Naive B cell (primary cell): ENCODE data around the gene TIPRL. TPM values are rescaled to one million over a fixed set of nuclear protein-coding genes. Genes with fewer than 3 reads are reported as not detected.
A peak's percentile ranks its signal among the peaks of the same experiment; 100 is the strongest.
"Not testable (repeated sequence)": the region's sequence is repeated elsewhere in the genome, so short reads cannot be mapped to it uniquely, and the experiment has no call there.

Source experiments
- ATAC-seq, 2 donors: fragments of 150-1000 bp; cut with Tn5 transposase; 2 replicates each; pipeline ENCODE4 v1.10.0; 2021; ENCODE audit warnings: low read depth in 2 of 2, mild to moderate bottlenecking in 2 of 2, moderate library complexity in 2 of 2
- DNase-seq: peaks from one replicate; pipeline ENCODE4 v3.0.0; 2022
- H3K27ac Mint-ChIP-seq, 6 donors: one replicate each; pipeline ENCODE4 v1.8.0; 2020 to 2022; ENCODE audit warnings: mild to moderate bottlenecking in 6 of 6, mixed read lengths in 6 of 6, moderate library complexity in 5 of 6, inconsistent platforms in 2 of 6
- H3K27me3 Mint-ChIP-seq, 3 donors: one replicate each; pipeline ENCODE4 v1.8.0; 2021 to 2022; ENCODE audit warnings: mixed read lengths in 3 of 3, mild to moderate bottlenecking in 1 of 3
- H3K36me3 Mint-ChIP-seq, 2 donors: one replicate each; pipeline ENCODE4 v1.8.0; 2020 to 2022; ENCODE audit warnings: mixed read lengths in 2 of 2, inconsistent platforms in 1 of 2, mild to moderate bottlenecking in 1 of 2
- H3K4me1 Mint-ChIP-seq, 3 donors: one replicate each; pipeline ENCODE4 v1.8.0; 2020 to 2022; ENCODE audit warnings: mixed read lengths in 3 of 3, inconsistent platforms in 1 of 3, mild to moderate bottlenecking in 1 of 3, moderate library complexity in 1 of 3
- H3K4me3 Mint-ChIP-seq, 8 donors: one replicate each; pipeline ENCODE4 v1.8.0; 2020 to 2022; ENCODE audit warnings: mild to moderate bottlenecking in 8 of 8, mixed read lengths in 8 of 8, moderate library complexity in 8 of 8, inconsistent platforms in 2 of 8
- H3K9me3 Mint-ChIP-seq, 7 donors: one replicate each; pipeline ENCODE4 v1.8.0; 2020 to 2022; ENCODE audit warnings: mixed read lengths in 7 of 7, mild to moderate bottlenecking in 5 of 7, inconsistent platforms in 2 of 7, moderate library complexity in 1 of 7
- polyA plus RNA-seq, 6 donors: library from polyadenylated mRNA; unstranded; fragments of 300-500 nt; fragmentation: Illumina TruSeq; gene quantifications; one replicate each; pipeline ENCODE4 v1.2.3, GENCODE V29; 2021; ENCODE audit warnings: low read depth in 6 of 6

TIPRL gene
- polyA plus RNA-seq, 6 donors from 2014 or later: 28.0 to 38.2 (median 33.9) TPM

DNA sequence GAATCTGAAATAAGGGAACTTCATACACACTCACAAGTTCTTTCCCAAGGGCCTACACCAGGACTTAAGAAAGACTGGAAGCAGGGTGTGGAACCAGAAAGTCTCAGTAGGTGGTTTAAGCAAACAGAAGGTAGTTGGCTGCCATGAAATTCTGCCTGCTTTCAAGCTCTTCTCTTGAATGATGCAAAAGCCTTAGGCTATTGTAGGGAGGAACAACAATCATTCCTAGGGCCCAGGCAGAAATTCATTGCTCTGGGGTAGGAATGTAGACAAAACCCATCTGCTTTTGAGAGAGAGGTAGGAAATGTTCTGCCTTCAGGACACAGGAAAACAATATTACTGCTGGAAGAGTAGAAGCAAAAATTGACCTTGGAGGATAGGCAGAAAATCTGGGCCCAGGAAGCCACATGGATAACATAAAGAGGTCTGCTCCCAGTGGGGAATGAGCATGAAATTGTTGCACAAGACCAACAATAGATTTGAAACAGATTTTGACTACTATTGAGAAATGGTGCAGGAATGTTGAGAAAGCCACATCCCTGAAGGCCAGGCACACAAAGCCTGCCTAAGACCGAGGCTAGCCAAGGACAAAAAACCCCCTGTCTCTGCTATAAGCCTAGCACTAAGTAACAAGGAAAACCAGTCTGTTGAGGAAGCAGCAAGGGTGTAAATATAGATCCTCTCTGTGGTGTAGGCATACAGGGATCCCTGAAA lies 24.3 kb downstream of the TIPRL start:
- Mint-ChIP-seq H3K9me3 (peaks cover 0 to 2% (median 0%) of the 10 kb centered on the region in 7 donors), H3K27ac (no peak overlapping the region), H3K4me3 (no peak overlapping the region), H3K27me3 (no peaks in the 10 kb centered on the region), H3K4me1 (no peaks in the 10 kb centered on the region), H3K36me3 (peaks cover 25 to 32% of the 10 kb centered on the region in 2 donors)
- DNase-seq (no peak), ATAC-seq (no peak)

GRCh38 chr1:168206111-168206510 lies 27.3 kb downstream of the TIPRL start:
- H3K36me3 Mint-ChIP-seq: peaks cover 17 to 18% of the 10 kb centered on the region in 2 donors
- no peak for DNase-seq

DNA sequence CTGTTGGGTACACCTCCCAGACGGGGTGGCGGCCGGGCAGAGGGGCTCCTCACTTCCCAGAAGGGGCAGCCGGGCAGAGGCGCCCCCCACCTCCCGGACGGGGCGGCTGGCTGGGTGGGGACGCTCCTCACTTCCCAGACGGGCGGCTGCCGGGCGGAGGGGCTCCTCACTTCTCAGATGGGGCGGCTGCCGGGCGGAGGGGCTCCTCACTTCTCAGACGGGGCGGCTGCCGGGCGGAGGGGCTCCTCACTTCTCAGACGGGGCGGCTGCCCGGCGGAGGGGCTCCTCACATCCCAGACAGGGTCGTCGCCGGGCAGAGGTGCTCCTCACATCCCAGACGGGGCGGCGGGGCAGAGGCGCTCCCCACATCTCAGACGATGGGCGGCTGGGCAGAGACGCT lies 28.9 kb downstream of the TIPRL start:
- DNase-seq, ATAC-seq, H3K27ac Mint-ChIP-seq, H3K4me1 Mint-ChIP-seq, H3K4me3 Mint-ChIP-seq, H3K27me3 Mint-ChIP-seq: not testable (repeated sequence)
- peaks cover 7 to 27% (median 14%) of the 10 kb centered on the region in 7 donors for H3K9me3 Mint-ChIP-seq
- peaks cover 9 to 15% of the 10 kb centered on the region in 2 donors for H3K36me3 Mint-ChIP-seq

More at GRCh38 chr1:168206111-168206510, 27.3 kb downstream of the TIPRL start:
- Mint-ChIP-seq H3K4me3 (no peak overlapping the region), H3K9me3 (peaks cover under 1 to 13% (median 6%) of the 10 kb centered on the region in 7 donors), H3K27me3 (no peaks in the 10 kb centered on the region), H3K27ac (no peak overlapping the region), H3K4me1 (no peaks in the 10 kb centered on the region)
- ATAC-seq: no peak

DNA sequence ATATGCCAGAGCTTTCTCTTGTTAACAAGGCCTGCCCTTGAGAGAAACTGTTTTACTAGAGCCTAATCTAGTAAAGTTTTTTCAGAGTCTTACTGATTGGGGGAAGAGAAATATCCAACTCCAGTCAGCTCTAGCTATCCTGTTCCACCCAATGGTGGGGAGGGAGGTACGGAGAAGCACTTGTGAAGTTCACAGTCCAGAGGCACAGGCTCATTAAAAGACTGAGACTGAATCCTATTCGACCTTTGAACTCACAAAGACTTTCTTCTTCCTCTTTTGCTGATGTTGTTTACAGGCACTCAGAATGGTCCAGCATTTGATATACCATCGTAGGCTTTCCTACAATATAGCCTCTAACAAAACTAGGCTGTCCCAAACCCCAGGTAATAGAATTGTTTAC lies 31.6 kb downstream of the TIPRL start:
- DNase-seq (no peak), ATAC-seq (no peak)
- H3K4me1 Mint-ChIP-seq: no peaks in the 10 kb centered on the region
- H3K27me3 Mint-ChIP-seq: peaks cover 4 to 8% (median 5%) of the 10 kb centered on the region in 3 donors
- peaks cover 12 to 41% (median 24%) of the 10 kb centered on the region in 7 donors for H3K9me3 Mint-ChIP-seq
- H3K36me3 Mint-ChIP-seq: peaks cover 4 to 17% of the 10 kb centered on the region in 2 donors
- no peak overlapping the region for H3K4me3 Mint-ChIP-seq
- no peak overlapping the region for H3K27ac Mint-ChIP-seq

GRCh38 chr1:168213349-168213748 lies 34.6 kb downstream of the TIPRL start:
- peaks cover 4 to 17% of the 10 kb centered on the region in 2 donors for H3K36me3 Mint-ChIP-seq
- H3K27ac Mint-ChIP-seq: no peak overlapping the region

DNA sequence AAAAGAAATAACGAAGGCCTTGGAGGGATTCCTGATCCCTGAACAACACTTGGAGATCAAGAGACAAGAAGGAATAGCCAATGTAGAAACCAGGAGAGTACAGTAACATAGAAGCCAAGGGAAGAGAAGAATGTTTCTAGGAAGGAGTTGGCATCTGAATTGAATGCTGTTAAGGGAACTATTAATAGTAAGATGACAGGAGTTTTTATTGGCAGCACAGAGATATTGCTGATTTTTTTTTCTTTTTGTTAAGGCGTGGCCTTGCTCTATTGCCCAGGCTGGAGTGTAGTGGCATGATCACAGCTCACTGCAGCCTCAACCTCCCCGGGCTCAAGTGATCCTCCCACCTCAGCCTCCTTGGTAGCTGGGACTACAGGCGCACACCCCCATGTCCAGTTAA lies 37.4 kb downstream of the TIPRL start:
- Mint-ChIP-seq H3K36me3 (peaks cover 4 to 14% of the 10 kb centered on the region in 2 donors), H3K4me3 (no peak overlapping the region), H3K27me3 (peaks cover 4 to 16% (median 5%) of the 10 kb centered on the region in 3 donors), H3K4me1 (no peaks in the 10 kb centered on the region), H3K9me3 (peaks cover 12 to 32% (median 18%) of the 10 kb centered on the region in 7 donors), H3K27ac (no peak overlapping the region)
- DNase-seq (no peak), ATAC-seq (no peak)

More at GRCh38 chr1:168213349-168213748, 34.6 kb downstream of the TIPRL start:
- ATAC-seq: no peak
- H3K27me3 Mint-ChIP-seq: peaks cover 4 to 16% (median 5%) of the 10 kb centered on the region in 3 donors
- no peak overlapping the region for H3K4me3 Mint-ChIP-seq
- H3K4me1 Mint-ChIP-seq: no peaks in the 10 kb centered on the region
- no peak for DNase-seq
- H3K9me3 Mint-ChIP-seq: peaks cover 12 to 41% (median 24%) of the 10 kb centered on the region in 7 donors

- ATAC-seq: no peak
Measured at GRCh38 chr1:168217664-168218063, 38.9 kb downstream of the TIPRL start.

GRCh38 chr1:168218658-168219057 lies 39.9 kb downstream of the TIPRL start:
- ATAC-seq (no peak), DNase-seq (no peak)
- H3K27me3 Mint-ChIP-seq: peaks cover 0 to 16% (median 4%) of the 10 kb centered on the region in 3 donors
- peaks cover 0 to 10% (median 1%) of the 10 kb centered on the region in 7 donors for H3K9me3 Mint-ChIP-seq
- no peak overlapping the region for H3K27ac Mint-ChIP-seq
- peak overlapping the region in 1 of 8 donors; percentile 14 for H3K4me3 Mint-ChIP-seq
- no peaks in the 10 kb centered on the region for H3K4me1 Mint-ChIP-seq
- no peaks in the 10 kb centered on the region for H3K36me3 Mint-ChIP-seq

More at GRCh38 chr1:168217664-168218063, 38.9 kb downstream of the TIPRL start:
- peaks cover 0 to 8% of the 10 kb centered on the region in 2 donors for H3K36me3 Mint-ChIP-seq
- H3K9me3 Mint-ChIP-seq: peaks cover 6 to 20% (median 8%) of the 10 kb centered on the region in 7 donors
- no peak overlapping the region for H3K27ac Mint-ChIP-seq
- H3K4me3 Mint-ChIP-seq: no peak overlapping the region
- no peaks in the 10 kb centered on the region for H3K4me1 Mint-ChIP-seq
- DNase-seq: no peak
- peaks cover 0 to 16% (median 4%) of the 10 kb centered on the region in 3 donors for H3K27me3 Mint-ChIP-seq

GRCh38 chr1:168220470-168220871 lies 41.7 kb downstream of the TIPRL start:
- H3K4me3 Mint-ChIP-seq: peak overlapping the region in 1 of 8 donors; percentile 21
- H3K36me3 Mint-ChIP-seq: no peaks in the 10 kb centered on the region
- DNase-seq (no peak), ATAC-seq (no peak)
- H3K4me1 Mint-ChIP-seq: peaks cover 7 to 11% (median 10%) of the 10 kb centered on the region in 3 donors
- H3K27me3 Mint-ChIP-seq: peaks cover 0 to 8% (median 0%) of the 10 kb centered on the region in 3 donors
- H3K9me3 Mint-ChIP-seq: peaks cover 0 to 5% (median 0%) of the 10 kb centered on the region in 7 donors
- no peak overlapping the region for H3K27ac Mint-ChIP-seq

GRCh38 chr1:168221275-168221674 lies 42.5 kb downstream of the TIPRL start:
- peaks cover 0 to 5% (median 0%) of the 10 kb centered on the region in 7 donors for H3K9me3 Mint-ChIP-seq
- DNase-seq: no peak
- no peak overlapping the region for H3K4me3 Mint-ChIP-seq
- peaks cover 0 to 2% (median 0%) of the 10 kb centered on the region in 3 donors for H3K27me3 Mint-ChIP-seq
- no peak for ATAC-seq
- H3K4me1 Mint-ChIP-seq: peaks cover 11 to 12% (median 11%) of the 10 kb centered on the region in 3 donors
- H3K27ac Mint-ChIP-seq: no peak overlapping the region
- H3K36me3 Mint-ChIP-seq: no peaks in the 10 kb centered on the region

DNA sequence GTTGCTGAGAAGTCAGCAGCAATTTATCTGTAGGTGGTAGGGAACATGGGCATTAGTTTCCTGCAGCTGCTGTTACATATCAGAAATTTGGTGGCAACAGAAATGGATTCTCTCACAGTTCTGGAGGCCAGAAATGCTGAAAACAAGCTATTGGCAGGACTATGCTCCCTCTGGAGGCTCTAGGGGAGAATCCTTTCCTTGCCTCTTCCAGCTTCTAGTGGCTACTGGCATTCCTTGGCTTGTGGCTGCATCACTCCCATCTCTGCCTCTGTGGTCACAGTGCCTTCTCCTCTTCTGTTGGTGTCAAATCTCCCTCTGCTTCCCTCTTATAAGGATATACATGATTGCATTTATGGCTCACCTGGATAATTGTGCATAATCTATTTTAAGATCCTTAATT lies 44.5 kb downstream of the TIPRL start:
- H3K4me1 Mint-ChIP-seq: peaks cover 24 to 31% (median 31%) of the 10 kb centered on the region in 3 donors
- DNase-seq (no peak), ATAC-seq (no peak)
- H3K36me3 Mint-ChIP-seq: no peaks in the 10 kb centered on the region
- peak overlapping the region in 1 of 8 donors; percentile 95 for H3K4me3 Mint-ChIP-seq
- H3K27me3 Mint-ChIP-seq: no peaks in the 10 kb centered on the region
- peaks cover 0 to 5% (median 0%) of the 10 kb centered on the region in 7 donors for H3K9me3 Mint-ChIP-seq
- no peak overlapping the region for H3K27ac Mint-ChIP-seq

DNA sequence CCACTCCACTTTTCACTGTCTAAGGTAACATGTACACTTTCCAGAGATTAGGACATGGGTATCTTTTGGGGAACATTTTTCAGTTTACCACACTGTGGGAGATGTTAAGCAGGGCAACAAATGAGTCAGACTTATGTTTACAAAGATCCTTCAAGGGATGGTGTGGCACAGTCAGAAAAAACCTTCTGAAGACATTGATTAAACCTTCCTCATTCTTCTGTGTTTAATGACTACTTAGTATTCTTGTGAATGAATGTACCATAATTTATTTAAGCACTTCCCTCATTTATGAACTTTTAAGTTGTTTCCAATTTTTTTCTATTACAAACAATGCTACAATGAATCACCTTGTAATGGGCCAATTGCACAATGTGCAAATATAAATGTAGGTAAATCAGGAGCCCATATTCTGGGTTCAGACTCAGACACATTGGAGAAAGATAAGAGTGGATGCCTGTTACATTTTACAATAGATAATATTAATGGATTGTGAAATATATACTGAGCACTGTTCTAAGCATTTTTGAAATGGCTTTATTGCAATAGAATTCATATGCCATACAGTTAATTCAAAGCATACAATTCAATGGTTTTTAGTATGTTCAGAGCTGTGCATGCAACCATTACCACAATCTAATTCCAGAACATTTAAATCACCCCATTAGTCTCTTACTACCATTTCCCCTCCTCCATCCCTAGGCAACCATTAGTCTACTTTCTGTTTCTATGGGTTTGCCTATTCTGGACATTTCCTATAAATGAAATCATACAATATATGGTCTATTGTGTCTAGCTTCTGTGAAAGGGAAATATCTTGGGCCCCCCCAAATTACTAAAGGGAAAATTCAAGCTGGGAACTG lies 45.1 kb downstream of the TIPRL start:
- H3K27me3 Mint-ChIP-seq: no peaks in the 10 kb centered on the region
- ATAC-seq (no peak), DNase-seq (no peak)
- H3K9me3 Mint-ChIP-seq: peaks cover 0 to 5% (median 0%) of the 10 kb centered on the region in 7 donors
- peak overlapping the region in 1 of 8 donors; percentile 95 for H3K4me3 Mint-ChIP-seq
- no peak overlapping the region for H3K27ac Mint-ChIP-seq
- peaks cover 31 to 37% (median 37%) of the 10 kb centered on the region in 3 donors for H3K4me1 Mint-ChIP-seq
- no peaks in the 10 kb centered on the region for H3K36me3 Mint-ChIP-seq

DNA sequence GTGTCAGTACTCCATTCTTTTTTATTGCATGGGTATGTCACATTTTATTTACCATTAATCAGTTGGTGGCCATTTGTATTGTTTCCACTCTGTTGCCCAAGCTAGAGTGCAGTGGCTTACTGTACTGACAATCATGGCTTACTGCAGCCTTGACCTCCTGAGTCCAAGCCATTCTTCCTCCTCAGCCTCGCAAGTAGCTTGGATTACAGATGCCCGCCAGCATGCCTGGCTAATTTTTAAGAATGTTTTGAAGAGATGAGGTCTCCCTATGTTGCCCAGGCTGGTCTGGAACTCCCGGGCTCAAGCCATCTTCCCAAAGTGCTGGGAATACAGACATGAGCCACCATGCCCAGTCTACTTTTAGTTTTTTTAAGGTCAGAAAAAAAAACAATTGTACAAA lies 46.2 kb downstream of the TIPRL start:
- DNase-seq: no peak
- Mint-ChIP-seq H3K9me3 (peaks cover 0 to 5% (median 0%) of the 10 kb centered on the region in 7 donors), H3K27me3 (no peaks in the 10 kb centered on the region)

More for the DNA sequence above, 46.2 kb downstream of the TIPRL start:
- H3K4me1 Mint-ChIP-seq: peaks cover 42 to 48% (median 46%) of the 10 kb centered on the region in 3 donors
- ATAC-seq: no peak
- H3K27ac Mint-ChIP-seq: peak overlapping the region in 2 of 6 donors; percentile 81 to 92
- H3K4me3 Mint-ChIP-seq: peak overlapping the region; percentile 85 to 97 (median 92)
- no peaks in the 10 kb centered on the region for H3K36me3 Mint-ChIP-seq
